Measurements from ENCODE around the gene TFPI. TPM values are rescaled to one million over a fixed set of nuclear protein-coding genes. Genes with fewer than 3 reads are reported as not detected.

The TFPI gene
- total and polyA plus RNA-seq, 2 of the 8 experiments (the other 6 are each of a cell fraction or from before 2014, with no cell fraction given) = 2.0 to 7.1 TPM

DNA sequence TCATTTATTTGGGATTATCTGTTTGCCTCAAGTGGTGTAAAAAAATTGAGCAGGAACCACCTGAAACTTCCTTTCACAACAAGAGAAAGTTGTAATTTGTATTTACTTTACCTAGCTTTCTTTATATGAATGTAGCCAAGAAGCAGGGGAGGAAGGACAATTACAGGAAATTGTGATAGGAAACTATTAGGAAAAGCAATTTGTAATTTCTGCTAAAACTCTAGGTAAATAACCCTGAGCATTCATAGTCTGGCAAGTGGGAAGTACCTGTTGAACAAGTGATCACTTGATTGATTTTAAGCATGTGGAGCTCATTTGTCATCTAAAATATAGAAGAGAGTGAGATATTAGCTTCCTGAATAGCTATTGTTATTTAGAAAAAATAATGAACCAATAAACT lies 5.0 kb downstream of the TFPI start:
- POLR2A ChIA-PET (ENCODE audit: partially characterized antibody) = interaction anchor here (1.5 kb wide), 1 partner anchor 30 kb away, joined by 3 read pairs; no protein-coding TSS in a partner anchor
- H2BK20ac ChIP-seq (ENCODE audit: low read length) = no peak overlapping the region
- H2BK15ac ChIP-seq (ENCODE audit: low read length) = no peak overlapping the region
- no peaks in the 10 kb centered on the region for H3K79me1 ChIP-seq (ENCODE audit: low read depth, low read length)
- H3K14ac ChIP-seq (ENCODE audit: insufficient read length) = no peak overlapping the region
- H3K27me3 ChIP-seq (replicated peaks in 1 of 4; ENCODE audit: control insufficient read depth in 3 of 4, extremely low read depth in 1 of 4, insufficient read depth in 3 of 4, low read length in 3 of 4) = no peaks in the 10 kb centered on the region
- H3K4me1 ChIP-seq (replicated peaks in 1 of 4; ENCODE audit: control insufficient read depth in 3 of 4, insufficient read depth in 4 of 4, low read length in 3 of 4) = peaks cover 0 to 5% (median 1%) of the 10 kb centered on the region in 4 experiments; a peak in 2 of 7 replicates
- H2AK5ac ChIP-seq (ENCODE audit: low read depth, low read length) = no peak overlapping the region
- H4K91ac ChIP-seq (replicated peaks; ENCODE audit: insufficient read length, low read length) = no peak overlapping the region
- H3K36me3 ChIP-seq (ENCODE audit: control insufficient read depth in 2 of 4, insufficient read depth in 4 of 4, low read length in 3 of 4) = no peaks in the 10 kb centered on the region
- no peaks in the 10 kb centered on the region for H3K79me2 ChIP-seq (ENCODE audit: control insufficient read depth in 1 of 2, insufficient read depth in 2 of 2, low read length in 2 of 2)
- DNase-seq (ENCODE audit: low read depth in 1 of 2, low spot score in 2 of 2) = no peak
- FAIRE-seq = no peak
- no peak overlapping the region for H4K8ac ChIP-seq (ENCODE audit: extremely low read depth, insufficient read depth, low read length)
- no peak overlapping the region for H3K18ac ChIP-seq (ENCODE audit: extremely low read depth, low read length)
- no peak for TF ChIP-seq HDAC2 (IDR thresholded peaks at IDR 0.05; ENCODE audit: borderline replicate concordance in 1 of 2, low read depth in 2 of 2, low read length in 2 of 2)
- TF ChIP-seq RNF2 (IDR thresholded peaks at IDR 0.05; ENCODE audit: borderline replicate concordance, low read depth, low read length, missing control alignments, poor library complexity, severe bottlenecking) = no peak
- no peak for TF ChIP-seq CTBP2 (IDR thresholded peaks at IDR 0.05; ENCODE audit: borderline replicate concordance, insufficient read depth, insufficient read length, low read length)
- TF ChIP-seq SP1 (IDR thresholded peaks at IDR 0.05; ENCODE audit: low read depth, low read length) = no peak
- TF ChIP-seq SAP30 (IDR thresholded peaks at IDR 0.05; ENCODE audit: insufficient read depth, insufficient replicate concordance, low read length) = no peak
- TF ChIP-seq SP2 (IDR thresholded peaks at IDR 0.05; ENCODE audit: low read length) = no peak
- TF ChIP-seq EGR1 (IDR thresholded peaks at IDR 0.05; ENCODE audit: borderline replicate concordance, low read depth, low read length) = no peak
- TF ChIP-seq YY1 (IDR thresholded peaks at IDR 0.05; ENCODE audit: low read depth, low read length) = no peak
- TF ChIP-seq SIX5 (IDR thresholded peaks at IDR 0.05; ENCODE audit: low read depth, low read length) = no peak
- TF ChIP-seq NANOG (IDR thresholded peaks at IDR 0.05; ENCODE audit: insufficient read depth, low read depth, low read length, poor library complexity, severe bottlenecking) = no peak
- no peak for TF ChIP-seq KDM4A (IDR thresholded peaks at IDR 0.05; ENCODE audit: low read depth, low read length, severe bottlenecking)
- no peak for TF ChIP-seq KDM1A (IDR thresholded peaks at IDR 0.05; ENCODE audit: borderline replicate concordance, low read length)
- no peak overlapping the region for H3K27ac ChIP-seq (ENCODE audit: low read depth, low read length)
- H3K23ac ChIP-seq (ENCODE audit: insufficient read length) = no peak overlapping the region
- no peak overlapping the region for H3K56ac ChIP-seq (replicated peaks; ENCODE audit: insufficient read length, low read depth, low read length)
- H2BK120ac ChIP-seq (replicated peaks; ENCODE audit: low read depth, low read length) = no peak overlapping the region
- H3K4me3 ChIP-seq (ENCODE audit: extremely low read depth in 1 of 4, insufficient read depth in 2 of 4, low read depth in 3 of 4, low read length in 4 of 4) = no peak overlapping the region
- no peak overlapping the region for H2AFZ ChIP-seq (ENCODE audit: low read length)
- CTCF ChIA-PET (ENCODE audit: partially characterized antibody) = no interaction called here
- no peak overlapping the region for H2BK5ac ChIP-seq (ENCODE audit: low read depth, low read length)
- no peaks in the 10 kb centered on the region for H4K20me1 ChIP-seq (replicated peaks in 1 of 2; ENCODE audit: control insufficient read depth in 1 of 2, insufficient read depth in 2 of 2, low read length in 2 of 2)
- H3K4me2 ChIP-seq (ENCODE audit: insufficient read depth in 1 of 2, low read depth in 2 of 2, low read length in 2 of 2) = no peak overlapping the region
- H3K9ac ChIP-seq (replicated peaks in 1 of 4; ENCODE audit: extremely low read depth in 1 of 4, low read depth in 3 of 4, low read length in 3 of 4) = no peak overlapping the region
- no peaks in the 10 kb centered on the region for H3K23me2 ChIP-seq (ENCODE audit: low read depth, low read length)
- no peak overlapping the region for H2BK12ac ChIP-seq (ENCODE audit: low read depth, low read length)
- no peak overlapping the region for H4K5ac ChIP-seq (ENCODE audit: insufficient read length, low read depth, low read length)
- no peaks in the 10 kb centered on the region for H3K9me3 ChIP-seq (ENCODE audit: insufficient read depth in 2 of 2, low read depth in 1 of 2, low read length in 1 of 2)
- no peak overlapping the region for H3K4ac ChIP-seq (replicated peaks; ENCODE audit: insufficient read length, low read depth, low read length)
